Kidney tubule cell (primary cell): ENCODE measurements around the gene F8.
"Not testable (repeated sequence)": the region's sequence is repeated elsewhere in the genome, so short reads cannot be mapped to it uniquely, and the experiment has no call there.

Source experiments
- DNase-seq: peaks from one replicate; pipeline ENCODE4 v3.0.0-alpha.2; 2018; ENCODE audit warnings: low spot score

F8 gene

GRCh38 chrX:154986826-154987575 lies 35.5 kb downstream of the F8 start:
- no peak for DNase-seq

GRCh38 chrX:154981116-154981411 lies 41.5 kb downstream of the F8 start:
- DNase-seq: no peak

- peak; percentile 76 for DNase-seq
These were observed 42.0 kb downstream of the F8 start for GRCh38 chrX:154980330-154981115.

- no peak for DNase-seq
These were observed 42.9 kb downstream of the F8 start for GRCh38 chrX:154979629-154980028.

GRCh38 chrX:154968353-154968752 lies 54.2 kb downstream of the F8 start:
- no peak for DNase-seq

GRCh38 chrX:154967603-154968002 lies 54.9 kb downstream of the F8 start:
- peak; percentile 75 for DNase-seq

- DNase-seq: no peak
These were observed 60.6 kb downstream of the F8 start for GRCh38 chrX:154961947-154962346.

- DNase-seq: not testable (repeated sequence)
These were observed 66.7 kb downstream of the F8 start for GRCh38 chrX:154955799-154956198.

GRCh38 chrX:154939265-154939664 lies 83.3 kb downstream of the F8 start:
- not testable (repeated sequence) for DNase-seq

GRCh38 chrX:154924771-154925170 lies 97.8 kb downstream of the F8 start:
- DNase-seq: not testable (repeated sequence)

- DNase-seq: peak; percentile 71
These were observed 104.5 kb downstream of the F8 start for GRCh38 chrX:154918060-154918483.

- no peak for DNase-seq
These were observed 108.5 kb downstream of the F8 start for GRCh38 chrX:154914052-154914451.

GRCh38 chrX:154910528-154910927 lies 112.0 kb downstream of the F8 start:
- DNase-seq: not testable (repeated sequence)

- DNase-seq: not testable (repeated sequence)
These were observed 112.5 kb downstream of the F8 start for GRCh38 chrX:154910048-154910447.

- DNase-seq: no peak
These were observed 113.7 kb downstream of the F8 start for GRCh38 chrX:154908821-154909220.

GRCh38 chrX:154902408-154902807 lies 120.1 kb downstream of the F8 start:
- DNase-seq: no peak

GRCh38 chrX:154900323-154900722 lies 122.2 kb downstream of the F8 start:
- DNase-seq: no peak

GRCh38 chrX:154892296-154892695 lies 130.2 kb downstream of the F8 start:
- DNase-seq: no peak

- DNase-seq: no peak
These were observed 131.4 kb downstream of the F8 start for GRCh38 chrX:154890990-154891639.

GRCh38 chrX:154886789-154887221 lies 135.7 kb downstream of the F8 start:
- not testable (repeated sequence) for DNase-seq

GRCh38 chrX:154886069-154886788 lies 136.3 kb downstream of the F8 start, which contains the start of gene F8A1:
Gene F8A1 (plus strand): TSS chrX:154886355. CDS start chrX:154886375, 20 bp downstream.
- DNase-seq: not testable (repeated sequence)

GRCh38 chrX:154885549-154885948 lies 137.0 kb downstream of the F8 start:
- DNase-seq: not testable (repeated sequence)
